GM18505 (cell line): Measurements from ENCODE around the gene NBEA.

Experiments
- ATAC-seq: cut with Tn5 transposase; IDR thresholded peaks from one replicate; pipeline ENCODE4 v1.9.1; 2021; ENCODE audit not compliant: unreplicated experiment
- POLR2A ChIP-seq: IDR thresholded peaks from 4 replicates; pipeline ENCODE4 v1.6.1; 2011; ENCODE audit warnings: borderline replicate concordance; ENCODE audit not compliant: insufficient read depth, insufficient read length; ENCODE audit errors: extremely low read depth

NBEA gene

GRCh38 chr13:35190241-35190640, 248.2 kb downstream of the NBEA start:
- TF ChIP-seq POLR2A, result no peak
- ATAC-seq, result no peak

- ATAC-seq, result no peak
Measured at GRCh38 chr13:35191883-35192282, 249.8 kb downstream of the NBEA start.

GRCh38 chr13:35198613-35199200, 256.6 kb downstream of the NBEA start:
- no peak for TF ChIP-seq POLR2A
- ATAC-seq, result no peak

More at GRCh38 chr13:35191883-35192282, 249.8 kb downstream of the NBEA start:
- no peak for TF ChIP-seq POLR2A

GRCh38 chr13:35208587-35208986, 266.5 kb downstream of the NBEA start:
- no peak for ATAC-seq

GRCh38 chr13:35210261-35210660, 268.2 kb downstream of the NBEA start:
- no peak for ATAC-seq
- no peak for TF ChIP-seq POLR2A

More at GRCh38 chr13:35208587-35208986, 266.5 kb downstream of the NBEA start:
- no peak for TF ChIP-seq POLR2A

- ATAC-seq, result no peak
- TF ChIP-seq POLR2A, result no peak
Measured at GRCh38 chr13:35211949-35212348, 269.9 kb downstream of the NBEA start.

GRCh38 chr13:35213911-35214310, 271.8 kb downstream of the NBEA start:
- no peak for ATAC-seq
- no peak for TF ChIP-seq POLR2A

GRCh38 chr13:35216131-35216530, 274.1 kb downstream of the NBEA start:
- no peak for ATAC-seq
- no peak for TF ChIP-seq POLR2A

- TF ChIP-seq POLR2A, result no peak
- no peak for ATAC-seq
Measured at GRCh38 chr13:35219021-35219420, 277.0 kb downstream of the NBEA start.

- ATAC-seq, result no peak
- no peak for TF ChIP-seq POLR2A
Measured at GRCh38 chr13:35225159-35225558, 283.1 kb downstream of the NBEA start.

GRCh38 chr13:35225582-35225981, 283.5 kb downstream of the NBEA start:
- no peak for ATAC-seq
- no peak for TF ChIP-seq POLR2A

GRCh38 chr13:35228536-35228935, 286.5 kb downstream of the NBEA start:
- no peak for TF ChIP-seq POLR2A
- no peak for ATAC-seq

GRCh38 chr13:35231426-35231825, 289.4 kb downstream of the NBEA start:
- no peak for ATAC-seq
- TF ChIP-seq POLR2A, result no peak

GRCh38 chr13:35238274-35238673, 296.2 kb downstream of the NBEA start:
- no peak for TF ChIP-seq POLR2A
- ATAC-seq, result no peak

- no peak for ATAC-seq
- TF ChIP-seq POLR2A, result no peak
Measured at GRCh38 chr13:35252536-35253205, 310.6 kb downstream of the NBEA start.

- ATAC-seq, result no peak
- TF ChIP-seq POLR2A, result no peak
Measured at GRCh38 chr13:35255241-35255640, 313.2 kb downstream of the NBEA start.
